ENCODE results near the gene OSBPL6.

Gene OSBPL6

GRCh38 chr2:178315488-178315948 lies 121.2 kb downstream of the OSBPL6 start:
- peak; percentile 40; the same call in 1 of the 3 replicates for ATAC-seq
- no peak for TF ChIP-seq ARNTL (CRISPR knock-in tag; IDR thresholded peaks at IDR 0.05; ENCODE audit: borderline replicate concordance, low read depth)
- no peak for TF ChIP-seq ZC3H10 (CRISPR knock-in tag; IDR thresholded peaks at IDR 0.05)
- no peak for TF ChIP-seq CSRNP3 (CRISPR knock-in tag; IDR thresholded peaks at IDR 0.05)
- TF ChIP-seq BACH2 (CRISPR knock-in tag; IDR thresholded peaks at IDR 0.05; ENCODE audit: borderline replicate concordance), result no peak
- no peak for TF ChIP-seq SNAI2 (CRISPR knock-in tag; IDR thresholded peaks at IDR 0.05)
- no peak for TF ChIP-seq ISL1 (CRISPR knock-in tag; IDR thresholded peaks at IDR 0.05)
- no peak for TF ChIP-seq TCF4 (CRISPR knock-in tag; IDR thresholded peaks at IDR 0.05; ENCODE audit: borderline replicate concordance)
- TF ChIP-seq POU6F1 (CRISPR knock-in tag; IDR thresholded peaks at IDR 0.05; ENCODE audit: borderline replicate concordance, low read depth), result no peak
- TF ChIP-seq TOX (CRISPR knock-in tag; IDR thresholded peaks at IDR 0.05; ENCODE audit: borderline replicate concordance), result no peak
- TF ChIP-seq ZNF70 (CRISPR knock-in tag; IDR thresholded peaks at IDR 0.05), result no peak
- no peak for TF ChIP-seq CSDC2 (CRISPR knock-in tag; IDR thresholded peaks at IDR 0.05)
- no peak for TF ChIP-seq RARB (CRISPR knock-in tag; IDR thresholded peaks at IDR 0.05)
- TF ChIP-seq GLIS3 (CRISPR knock-in tag; IDR thresholded peaks at IDR 0.05), result no peak
- TF ChIP-seq ZNF8 (CRISPR knock-in tag; IDR thresholded peaks at IDR 0.05), result no peak
- TF ChIP-seq ZFP3 (CRISPR knock-in tag; IDR thresholded peaks at IDR 0.05), result no peak
- no peak for TF ChIP-seq TSHZ2 (CRISPR knock-in tag; IDR thresholded peaks at IDR 0.05)
- no peak for TF ChIP-seq ZNF565 (CRISPR knock-in tag; conservative IDR thresholded peaks at IDR 0.05; ENCODE audit: low read depth)
- TF ChIP-seq OSR1 (CRISPR knock-in tag; IDR thresholded peaks at IDR 0.05), result no peak
- no peak for TF ChIP-seq CREB5 (CRISPR knock-in tag; IDR thresholded peaks at IDR 0.05; ENCODE audit: low read depth)
- no peak for TF ChIP-seq ESRRG (CRISPR knock-in tag; IDR thresholded peaks at IDR 0.05)

GRCh38 chr2:178317811-178318210 lies 123.5 kb downstream of the OSBPL6 start:
- TF ChIP-seq TOX (CRISPR knock-in tag; IDR thresholded peaks at IDR 0.05; ENCODE audit: borderline replicate concordance) (no peak), SNAI2 (CRISPR knock-in tag; IDR thresholded peaks at IDR 0.05) (no peak)
- no peak for ATAC-seq

GRCh38 chr2:178320011-178320585 lies 125.8 kb downstream of the OSBPL6 start:
- ATAC-seq, result no peak
- TF ChIP-seq TOX (CRISPR knock-in tag; IDR thresholded peaks at IDR 0.05; ENCODE audit: borderline replicate concordance) (no peak), ISL1 (CRISPR knock-in tag; IDR thresholded peaks at IDR 0.05) (no peak), OSR1 (CRISPR knock-in tag; IDR thresholded peaks at IDR 0.05) (no peak), RARB (CRISPR knock-in tag; IDR thresholded peaks at IDR 0.05) (no peak)

- no peak for ATAC-seq
- TF ChIP-seq TCF4 (CRISPR knock-in tag; IDR thresholded peaks at IDR 0.05; ENCODE audit: borderline replicate concordance), result no peak
- TF ChIP-seq TOX (CRISPR knock-in tag; IDR thresholded peaks at IDR 0.05; ENCODE audit: borderline replicate concordance), result no peak
- TF ChIP-seq POU6F1 (CRISPR knock-in tag; IDR thresholded peaks at IDR 0.05; ENCODE audit: borderline replicate concordance, low read depth), result no peak
- TF ChIP-seq CSDC2 (CRISPR knock-in tag; IDR thresholded peaks at IDR 0.05), result no peak
- TF ChIP-seq ZC3H10 (CRISPR knock-in tag; IDR thresholded peaks at IDR 0.05), result no peak
- TF ChIP-seq PPARA (CRISPR knock-in tag; IDR thresholded peaks at IDR 0.05; ENCODE audit: borderline replicate concordance), result no peak
- no peak for TF ChIP-seq ZNF565 (CRISPR knock-in tag; conservative IDR thresholded peaks at IDR 0.05; ENCODE audit: low read depth)
- TF ChIP-seq TSHZ2 (CRISPR knock-in tag; IDR thresholded peaks at IDR 0.05), result no peak
- no peak for TF ChIP-seq OSR1 (CRISPR knock-in tag; IDR thresholded peaks at IDR 0.05)
- no peak for TF ChIP-seq GLIS3 (CRISPR knock-in tag; IDR thresholded peaks at IDR 0.05)
- TF ChIP-seq CREB5 (CRISPR knock-in tag; IDR thresholded peaks at IDR 0.05; ENCODE audit: low read depth), result no peak
Measured at GRCh38 chr2:178322068-178322467, 127.8 kb downstream of the OSBPL6 start.
